K562 (cell line): ENCODE data around the gene OFD1. TPM values are rescaled to one million over a fixed set of nuclear protein-coding genes. Genes with fewer than 3 reads are reported as not detected.

Experiments
- ATAC-seq: fragments of 200-7000 bp; cut with Tn5 transposase; 3 replicates; pipeline ENCODE4 v1.9.1; 2020; ENCODE audit warnings: moderate library complexity
- BruUV-seq: library from RNA; stranded (reverse); fragments of 400-500 nt; replicated peaks from 2 replicates; lab custom pipeline; 2021; lab: Mats Ljungman, UMichigan
- CTCF ChIA-PET: fragments of 300-600 bp; formaldehyde crosslinking; extraction: SDS; loops from one replicate; lab custom pipeline; 2021; ENCODE audit warnings: low intra/inter-chr PET ratio; lab: Yijun Ruan, JAX
- POLR2A ChIA-PET: fragments of 300-600, 350-650 bp; sonication (Branson Sonifier 250); formaldehyde crosslinking; extraction: SDS; loops from one replicate; lab custom pipeline; 2021; ENCODE audit warnings: antibody characterized with exemption, inconsistent platforms; lab: Yijun Ruan, JAX
- DNase-seq, 4 experiments: peaks; one replicate each; pipeline versions ENCODE4 v3.0.0 to v3.0.0-alpha.2; 2011 to 2018; ENCODE audit warnings: low spot score in 3 of 4, mixed read lengths in 3 of 4; ENCODE audit errors: extremely low read depth in 1 of 4
- FAIRE-seq: peaks from 2 replicates; lab custom pipeline; 2011; peaks lifted over from hg19 to GRCh38; lab: Jason Lieb, UNC
- H2AFZ ChIP-seq: 2 replicates; pipeline ENCODE4 v1.6.0; 2011; ENCODE audit warnings: low read depth, low read length, control low read depth, inconsistent platforms
- H3K27ac ChIP-seq: fragments of 200-600 bp; 3 replicates; pipeline ENCODE4 v1.8.0; 2011; ENCODE audit warnings: low read depth, mild to moderate bottlenecking, control low read depth, inconsistent platforms, low read length, moderate library complexity, mixed read lengths; ENCODE audit errors: extremely low read depth
- H3K27me3 ChIP-seq, 2 experiments: fragments of 300-600 bp in 1 of 2; 2 replicates in 1 of 2; 3 replicates in 1 of 2; pipeline versions ENCODE4 v1.6.0 to v1.8.0; 2011; ENCODE audit warnings: inconsistent platforms in 2 of 2, low read length in 2 of 2, mild to moderate bottlenecking in 1 of 2, mixed read lengths in 1 of 2, moderate library complexity in 1 of 2; ENCODE audit not compliant: control insufficient read depth in 2 of 2, insufficient read depth in 2 of 2
- H3K36me3 ChIP-seq: fragments of 300-600 bp; 3 replicates; pipeline ENCODE4 v1.8.0; 2011; ENCODE audit warnings: mild to moderate bottlenecking, low read length, inconsistent platforms; ENCODE audit not compliant: control insufficient read depth, insufficient read depth
- H3K4me1 ChIP-seq, 2 experiments: fragments of 200-600 bp in 1 of 2; replicated peaks in 1 of 2; 2 replicates in 1 of 2; 3 replicates in 1 of 2; pipeline versions ENCODE4 v1.5.1 to v1.8.0; 2011; ENCODE audit warnings: inconsistent platforms in 2 of 2, low read length in 2 of 2, mild to moderate bottlenecking in 1 of 2, mixed read lengths in 1 of 2, moderate library complexity in 1 of 2; ENCODE audit not compliant: control insufficient read depth in 2 of 2, insufficient read depth in 2 of 2
- H3K4me2 ChIP-seq: 2 replicates; pipeline ENCODE4 v1.6.1; 2011; ENCODE audit warnings: low read length, control low read depth, inconsistent platforms, mixed read lengths; ENCODE audit not compliant: insufficient read depth
- H3K4me3 ChIP-seq: fragments of 200-600 bp; sonication (generic), shearing (Covaris generic); 2 replicates; pipeline ENCODE4 v1.5.1; 2016; ENCODE audit warnings: control low read depth, inconsistent platforms
- H3K79me2 ChIP-seq: fragments of 200-600 bp; 3 replicates; pipeline ENCODE4 v1.8.0; 2011; ENCODE audit warnings: low read length, inconsistent platforms; ENCODE audit not compliant: control insufficient read depth, insufficient read depth
- H3K9ac ChIP-seq, 2 experiments: 2 replicates each; pipeline versions ENCODE4 v1.6.0 to v1.6.1; 2011; ENCODE audit warnings: low read depth in 2 of 2, low read length in 2 of 2, control low read depth in 1 of 2, inconsistent platforms in 1 of 2, mild to moderate bottlenecking in 1 of 2, mixed read lengths in 1 of 2; ENCODE audit not compliant: insufficient read depth in 1 of 2
- H3K9me1 ChIP-seq: one replicate; pipeline ENCODE4 v1.6.0; 2011; ENCODE audit warnings: inconsistent platforms, mild to moderate bottlenecking, low read length, moderate library complexity; ENCODE audit not compliant: control insufficient read depth, insufficient read depth
- H3K9me3 ChIP-seq: replicated peaks from 2 replicates; pipeline ENCODE4 v1.5.1; 2011; ENCODE audit warnings: low read depth, low read length, inconsistent platforms; ENCODE audit not compliant: control insufficient read depth, insufficient read depth
- H4K20me1 ChIP-seq: replicated peaks from 2 replicates; pipeline ENCODE4 v1.6.1; 2011; ENCODE audit warnings: low read length, inconsistent platforms, mixed read lengths; ENCODE audit not compliant: control insufficient read depth, insufficient read depth
- ELF4 ChIP-seq: fragments of 450-650 bp; formaldehyde crosslinking; IDR thresholded peaks from 2 replicates; pipeline ENCODE4 v1.4.0; 2022; ENCODE audit warnings: missing genetic modification characterization
- HDGF ChIP-seq: fragments of 450-650 bp; IDR thresholded peaks from 2 replicates; pipeline ENCODE4 v1.6.1; 2016
- HMG20B ChIP-seq: fragments of 250-450 bp; sonication (Bioruptor Pico); IDR thresholded peaks from 2 replicates; pipeline ENCODE4 v1.5.0; 2021; ENCODE audit warnings: mild to moderate bottlenecking
- IFI16 ChIP-seq: fragments of 250-450 bp; sonication (Bioruptor Pico); IDR thresholded peaks from 2 replicates; pipeline ENCODE4 v2.1.2; 2022; ENCODE audit warnings: mild to moderate bottlenecking, inconsistent platforms
- JUNB ChIP-seq: fragments of 450-650 bp; formaldehyde crosslinking; conservative IDR thresholded peaks from 2 replicates; pipeline ENCODE4 v1.4.0; 2020; ENCODE audit warnings: mild to moderate bottlenecking
- KDM4B ChIP-seq, 2 experiments: fragments of 450-650 bp in 1 of 2; sonication (generic) in 1 of 2; IDR thresholded peaks; 2 replicates each; pipeline ENCODE4 v1.6.1; 2016 to 2017; ENCODE audit warnings: borderline replicate concordance in 2 of 2, antibody characterized with exemption in 1 of 2, low read depth in 1 of 2, mild to moderate bottlenecking in 1 of 2
- SAP30 ChIP-seq: fragments of 200-600 bp; sonication (generic); IDR thresholded peaks from 2 replicates; pipeline ENCODE4 v1.6.1; 2012; ENCODE audit warnings: borderline replicate concordance, low read depth, mild to moderate bottlenecking, moderate library complexity, low read length, control low read depth, inconsistent platforms; ENCODE audit not compliant: insufficient read depth, poor library complexity, severe bottlenecking
- ZNF253 ChIP-seq: fragments of 250-450 bp; sonication (Bioruptor Pico); conservative IDR thresholded peaks from 2 replicates; pipeline ENCODE4 v1.6.1; 2021; ENCODE audit warnings: mild to moderate bottlenecking
- ZNF780A ChIP-seq: fragments of 250-450 bp; sonication (Bioruptor Pico); IDR thresholded peaks from 2 replicates; pipeline ENCODE4 v1.5.0; 2021; ENCODE audit warnings: mild to moderate bottlenecking
- WGBS: fragments of 100-300 bp; shearing (Covaris generic); methylation state at CpG from one replicate; pipeline ENCODE4 v1.1.6; 2016; ENCODE audit warnings: low coverage, mixed read lengths; ENCODE audit not compliant: insufficient coverage; ENCODE audit errors: missing lambda C conversion rate; 5-methylcytosine and 5-hydroxymethylcytosine counted together
- in situ Hi-C: fragments of 300-500 bp; cut with MboI; formaldehyde crosslinking; loops from 4 replicates; pipeline ENCODE4 v1.15.0; 2018; ENCODE audit warnings: inconsistent platforms, mixed read lengths
- intact Hi-C: fragments of 100-400 bp; cut with micrococcal nuclease; formaldehyde crosslinking; loops from 2 replicates; pipeline ENCODE4 v1.14.2; 2022
- polyA plus RNA-seq, 8 experiments: library from polyadenylated mRNA; depleted of rRNA in 4 of 8; stranded (reverse) in 5 of 8; unstranded in 3 of 8; fragments of >200 nt; fragmentation: Nextera tagmentation in 2 of 8; fragmentation: Illumina TruSeq in 1 of 8; extraction: Ambion mirVana in 2 of 8; extraction: Trizol in 1 of 8; gene quantifications; 2 replicates each; pipeline versions ENCODE4 v1.2.1 to v1.2.3, GENCODE V29; 2011 to 2014; ENCODE audit warnings: inconsistent platforms in 1 of 8, missing spikeins in 1 of 8
- total RNA-seq, 7 experiments: library from RNA; depleted of rRNA in 6 of 7; stranded (reverse); fragments of >200 nt in 6 of 7; fragmentation: Illumina TruSeq in 2 of 7; extraction: Trizol in 2 of 7; gene quantifications; 2 replicates each; pipeline versions ENCODE4 v1.2.1 to v1.2.3, GENCODE V29; 2011 to 2021; ENCODE audit warnings: low replicate concordance in 1 of 7
- TF ChIP-seq, protein P1 (sequence below): sonication (generic); formaldehyde crosslinking; IDR thresholded peaks from 2 replicates; pipeline ENCODE4 v1.8.0; 2022; ENCODE audit warnings: mild to moderate bottlenecking, missing genetic modification reagents
- TF ChIP-seq, protein P2 (sequence below): fragments of 250-450 bp; sonication (Bioruptor Pico); IDR thresholded peaks from 2 replicates; pipeline ENCODE4 v1.8.0; 2021; ENCODE audit warnings: moderate library complexity, mild to moderate bottlenecking, inconsistent platforms

OFD1 gene
- total and polyA plus RNA-seq, 9 of the 15 experiments (the other 6 are each of a cell fraction or from before 2014, with no cell fraction given): 22.0 to 49.1 (median 30.2) TPM

DNA sequence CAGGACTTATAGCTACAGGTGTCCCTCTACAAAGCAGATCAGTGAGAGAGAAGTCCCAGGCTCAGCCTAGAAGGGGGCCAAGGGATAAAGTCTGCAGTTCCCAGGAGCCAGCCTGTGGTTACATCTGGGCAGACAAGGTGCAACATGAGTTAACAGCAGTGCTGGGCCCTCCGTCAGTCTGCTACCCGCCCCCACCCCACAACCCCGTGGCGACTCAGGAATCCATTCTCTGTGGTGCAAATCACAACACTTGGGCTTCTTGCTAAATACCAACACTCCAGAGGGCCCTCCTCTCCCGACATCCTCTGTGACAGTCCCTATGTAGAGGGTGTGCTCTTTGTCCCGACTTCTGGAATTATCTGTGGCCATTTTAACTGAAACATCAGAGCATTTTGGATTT, 68.6 kb downstream of the OFD1 start:
- WGBS: 0% methylated on average over 5 of the region's 6 CpGs
- FAIRE-seq (no peak), DNase-seq (no peak), ATAC-seq (no peak)
- Histone ChIP-seq H3K9me3 (no peaks in the 10 kb centered on the region), H3K9ac (no peak overlapping the region), H2AFZ (no peak overlapping the region), H3K79me2 (no peaks in the 10 kb centered on the region), H3K27ac (no peak overlapping the region), H3K4me3 (no peak overlapping the region), H3K9me1 (no peaks in the 10 kb centered on the region), H3K36me3 (no peaks in the 10 kb centered on the region), H3K27me3 (peaks cover 3 to 14% of the 10 kb centered on the region in 2 experiments), H3K4me2 (no peak overlapping the region), H4K20me1 (no peaks in the 10 kb centered on the region), H3K4me1 (no peaks in the 10 kb centered on the region)
- in situ Hi-C loops (no loop called here), intact Hi-C loops (no loop called here)
- ChIA-PET POLR2A (no interaction called here), CTCF (no interaction called here)
- no peak for TF ChIP-seq ZNF253 (CRISPR knock-in tag)
- TF ChIP-seq JUNB (CRISPR knock-in tag): no peak
- TF ChIP-seq, protein P1, sequence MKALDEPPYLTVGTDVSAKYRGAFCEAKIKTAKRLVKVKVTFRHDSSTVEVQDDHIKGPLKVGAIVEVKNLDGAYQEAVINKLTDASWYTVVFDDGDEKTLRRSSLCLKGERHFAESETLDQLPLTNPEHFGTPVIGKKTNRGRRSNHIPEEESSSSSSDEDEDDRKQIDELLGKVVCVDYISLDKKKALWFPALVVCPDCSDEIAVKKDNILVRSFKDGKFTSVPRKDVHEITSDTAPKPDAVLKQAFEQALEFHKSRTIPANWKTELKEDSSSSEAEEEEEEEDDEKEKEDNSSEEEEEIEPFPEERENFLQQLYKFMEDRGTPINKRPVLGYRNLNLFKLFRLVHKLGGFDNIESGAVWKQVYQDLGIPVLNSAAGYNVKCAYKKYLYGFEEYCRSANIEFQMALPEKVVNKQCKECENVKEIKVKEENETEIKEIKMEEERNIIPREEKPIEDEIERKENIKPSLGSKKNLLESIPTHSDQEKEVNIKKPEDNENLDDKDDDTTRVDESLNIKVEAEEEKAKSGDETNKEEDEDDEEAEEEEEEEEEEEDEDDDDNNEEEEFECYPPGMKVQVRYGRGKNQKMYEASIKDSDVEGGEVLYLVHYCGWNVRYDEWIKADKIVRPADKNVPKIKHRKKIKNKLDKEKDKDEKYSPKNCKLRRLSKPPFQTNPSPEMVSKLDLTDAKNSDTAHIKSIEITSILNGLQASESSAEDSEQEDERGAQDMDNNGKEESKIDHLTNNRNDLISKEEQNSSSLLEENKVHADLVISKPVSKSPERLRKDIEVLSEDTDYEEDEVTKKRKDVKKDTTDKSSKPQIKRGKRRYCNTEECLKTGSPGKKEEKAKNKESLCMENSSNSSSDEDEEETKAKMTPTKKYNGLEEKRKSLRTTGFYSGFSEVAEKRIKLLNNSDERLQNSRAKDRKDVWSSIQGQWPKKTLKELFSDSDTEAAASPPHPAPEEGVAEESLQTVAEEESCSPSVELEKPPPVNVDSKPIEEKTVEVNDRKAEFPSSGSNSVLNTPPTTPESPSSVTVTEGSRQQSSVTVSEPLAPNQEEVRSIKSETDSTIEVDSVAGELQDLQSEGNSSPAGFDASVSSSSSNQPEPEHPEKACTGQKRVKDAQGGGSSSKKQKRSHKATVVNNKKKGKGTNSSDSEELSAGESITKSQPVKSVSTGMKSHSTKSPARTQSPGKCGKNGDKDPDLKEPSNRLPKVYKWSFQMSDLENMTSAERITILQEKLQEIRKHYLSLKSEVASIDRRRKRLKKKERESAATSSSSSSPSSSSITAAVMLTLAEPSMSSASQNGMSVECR (CRISPR knock-in tag): no peak
- no peak for TF ChIP-seq KDM4B (IDR thresholded peaks at IDR 0.05; ENCODE audit: borderline replicate concordance in 2 of 2, low read depth in 1 of 2)
- TF ChIP-seq ELF4 (CRISPR knock-in tag): no peak
- TF ChIP-seq HMG20B (CRISPR knock-in tag): no peak
- no peak for TF ChIP-seq HDGF
- TF ChIP-seq, protein P2, sequence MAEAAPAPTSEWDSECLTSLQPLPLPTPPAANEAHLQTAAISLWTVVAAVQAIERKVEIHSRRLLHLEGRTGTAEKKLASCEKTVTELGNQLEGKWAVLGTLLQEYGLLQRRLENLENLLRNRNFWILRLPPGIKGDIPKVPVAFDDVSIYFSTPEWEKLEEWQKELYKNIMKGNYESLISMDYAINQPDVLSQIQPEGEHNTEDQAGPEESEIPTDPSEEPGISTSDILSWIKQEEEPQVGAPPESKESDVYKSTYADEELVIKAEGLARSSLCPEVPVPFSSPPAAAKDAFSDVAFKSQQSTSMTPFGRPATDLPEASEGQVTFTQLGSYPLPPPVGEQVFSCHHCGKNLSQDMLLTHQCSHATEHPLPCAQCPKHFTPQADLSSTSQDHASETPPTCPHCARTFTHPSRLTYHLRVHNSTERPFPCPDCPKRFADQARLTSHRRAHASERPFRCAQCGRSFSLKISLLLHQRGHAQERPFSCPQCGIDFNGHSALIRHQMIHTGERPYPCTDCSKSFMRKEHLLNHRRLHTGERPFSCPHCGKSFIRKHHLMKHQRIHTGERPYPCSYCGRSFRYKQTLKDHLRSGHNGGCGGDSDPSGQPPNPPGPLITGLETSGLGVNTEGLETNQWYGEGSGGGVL (CRISPR knock-in tag): no peak
- TF ChIP-seq SAP30: no peak
- no peak for TF ChIP-seq ZNF780A (CRISPR knock-in tag)
- TF ChIP-seq IFI16: no peak
- BruUV-seq: no TSS peak
